OCI-M2 (cell line): Measurements from ENCODE around the gene ZNF100.
"Not testable (repeated sequence)": the region's sequence is repeated elsewhere in the genome, so short reads cannot be mapped to it uniquely, and the experiment has no call there.

Source experiments
- DNase-seq: peaks from one replicate; lab custom pipeline; 2025; ENCODE audit not compliant: unreplicated experiment; lab: John Stamatoyannopoulos, UW

ZNF100 gene

DNA sequence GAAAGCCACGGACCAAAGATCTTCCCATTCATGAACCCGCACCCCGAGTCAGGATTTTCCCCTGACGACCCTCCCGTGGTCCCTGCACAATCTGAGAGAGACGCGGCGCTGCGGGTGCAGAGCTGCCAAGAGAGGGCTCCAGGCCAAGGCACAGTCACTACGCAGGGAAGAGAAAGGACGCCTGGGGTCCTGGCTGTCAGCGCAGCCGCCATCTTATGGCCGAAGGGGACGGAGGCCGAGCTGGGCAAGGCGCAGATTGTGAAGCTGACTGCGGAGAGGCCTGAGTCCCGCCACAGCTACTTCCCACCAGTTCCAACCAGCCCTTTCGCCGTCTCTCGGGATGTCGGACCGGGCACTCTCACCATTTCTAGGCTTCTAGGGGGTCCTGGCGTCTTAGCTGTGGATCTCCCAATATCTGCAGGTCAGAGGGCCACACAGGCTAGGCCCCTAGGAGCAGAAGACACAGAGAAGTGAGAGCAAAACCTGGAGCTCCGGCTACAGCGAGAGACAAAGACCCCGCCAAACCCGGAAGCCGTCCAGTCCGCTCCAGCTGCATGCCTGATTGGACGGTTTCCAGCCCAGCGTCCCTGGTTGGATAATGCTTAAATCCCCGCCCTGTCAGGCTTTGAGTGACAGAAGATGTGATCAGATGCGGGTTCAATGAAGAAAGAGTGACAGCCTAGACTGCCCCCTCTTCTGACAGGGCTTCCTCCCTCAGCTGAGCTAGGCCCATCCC lies at the start of gene ZNF100:
TSS of gene ZNF100 (minus strand) at position 515 of the 736 bp plus-strand sequence. CDS start at position 365, 150 bp downstream.
- peak; percentile 59 for DNase-seq

DNA sequence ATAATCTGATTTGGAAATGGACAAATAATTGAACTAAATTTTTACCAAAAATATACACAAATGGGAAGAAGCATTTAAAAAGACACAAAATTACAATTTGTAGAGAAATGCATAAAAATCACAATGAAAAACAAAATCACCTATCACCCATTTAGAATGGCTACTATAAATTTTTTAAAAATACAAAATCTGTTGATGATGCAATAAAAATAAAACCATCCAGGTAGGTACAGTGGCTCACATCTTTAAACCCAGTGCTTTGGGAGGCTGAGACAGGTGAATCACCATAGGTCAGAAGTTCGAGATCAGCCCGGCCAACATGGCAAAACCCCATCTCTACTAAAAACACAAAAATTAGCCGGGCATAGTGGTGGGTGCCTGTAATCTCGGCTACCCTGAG lies 45.1 kb upstream of the ZNF100 start:
- no peak for DNase-seq

DNA sequence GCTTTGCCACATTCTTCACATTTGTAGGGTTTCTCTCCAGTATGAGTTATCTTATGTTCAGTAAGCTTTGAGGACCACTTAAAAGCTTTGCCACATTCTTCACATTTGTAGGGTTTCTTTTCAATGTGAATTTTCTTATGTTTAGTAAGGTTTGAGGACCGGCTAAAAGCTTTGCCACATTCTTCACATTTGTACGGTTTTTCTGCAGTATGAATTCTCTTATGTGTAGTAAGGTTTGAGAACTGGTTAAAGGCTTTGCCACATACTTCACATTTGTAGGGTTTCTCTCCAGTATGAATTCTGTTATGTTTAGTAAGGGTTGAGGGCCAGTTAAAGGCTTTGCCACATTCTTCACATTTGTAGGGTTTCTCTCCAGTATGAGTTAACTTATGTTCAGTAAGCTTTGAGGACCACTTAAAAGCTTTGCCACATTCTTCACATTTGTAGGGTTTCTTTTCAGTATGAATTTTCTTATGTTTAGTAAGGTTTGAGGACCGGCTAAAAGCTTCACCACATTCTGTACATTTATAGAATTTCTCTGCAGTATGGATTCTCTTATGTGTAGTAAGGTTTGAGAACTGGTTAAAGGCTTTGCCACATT lies 41.1 kb upstream of the ZNF100 start:
- DNase-seq: not testable (repeated sequence)

- no peak for DNase-seq
Observed at GRCh38 chr19:21789466-21790085, 22.2 kb upstream of the ZNF100 start.

- DNase-seq: no peak
Observed at GRCh38 chr19:21786936-21787335, 19.6 kb upstream of the ZNF100 start.

- DNase-seq: not testable (repeated sequence)
Observed at GRCh38 chr19:21775792-21776191, 8.4 kb upstream of the ZNF100 start.

DNA sequence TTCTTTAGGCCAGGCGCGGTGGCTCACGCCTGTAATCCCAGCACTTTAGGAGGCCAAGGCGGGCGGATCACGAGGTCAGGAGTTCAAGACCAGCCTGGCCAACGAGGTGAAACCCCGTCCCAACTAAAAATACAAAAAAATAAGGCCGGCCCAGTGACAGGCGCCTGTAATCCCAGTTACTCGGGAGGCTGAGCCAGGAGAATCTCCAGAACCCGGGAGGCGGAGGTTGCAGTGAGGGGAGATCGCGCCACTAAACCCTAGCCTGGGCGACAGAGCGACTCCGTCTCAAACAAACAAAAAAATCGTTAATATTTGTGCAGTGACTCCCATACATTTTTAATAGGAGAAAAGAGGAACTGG lies 694 bp downstream of the ZNF100 start:
- not testable (repeated sequence) for DNase-seq

DNA sequence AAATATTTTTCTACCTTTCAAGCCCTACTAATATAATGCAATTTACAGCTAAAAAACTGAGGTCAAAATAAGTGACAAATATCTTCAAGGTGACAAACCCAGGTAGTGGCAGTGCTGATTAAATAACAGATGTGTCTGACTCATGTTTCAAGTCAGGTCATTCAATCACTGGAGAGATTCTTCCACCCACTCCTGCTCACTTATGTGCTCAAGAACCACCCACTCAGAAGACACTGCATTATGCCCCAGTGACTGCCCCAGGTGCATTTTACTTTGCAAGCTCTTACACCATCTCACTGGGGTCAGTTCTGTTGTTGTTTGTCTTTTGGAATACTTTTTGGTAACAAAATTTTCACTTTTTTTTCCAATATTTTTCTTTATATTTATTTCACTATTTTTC lies 2.2 kb downstream of the ZNF100 start:
- no peak for DNase-seq

GRCh38 chr19:21761547-21761946 lies 5.8 kb downstream of the ZNF100 start:
- DNase-seq: not testable (repeated sequence)

- DNase-seq: no peak
Observed at GRCh38 chr19:21758296-21758695, 9.1 kb downstream of the ZNF100 start.

- not testable (repeated sequence) for DNase-seq
Observed at GRCh38 chr19:21755555-21755954, 11.8 kb downstream of the ZNF100 start.

GRCh38 chr19:21751384-21751783 lies 16.0 kb downstream of the ZNF100 start:
- DNase-seq: no peak

DNA sequence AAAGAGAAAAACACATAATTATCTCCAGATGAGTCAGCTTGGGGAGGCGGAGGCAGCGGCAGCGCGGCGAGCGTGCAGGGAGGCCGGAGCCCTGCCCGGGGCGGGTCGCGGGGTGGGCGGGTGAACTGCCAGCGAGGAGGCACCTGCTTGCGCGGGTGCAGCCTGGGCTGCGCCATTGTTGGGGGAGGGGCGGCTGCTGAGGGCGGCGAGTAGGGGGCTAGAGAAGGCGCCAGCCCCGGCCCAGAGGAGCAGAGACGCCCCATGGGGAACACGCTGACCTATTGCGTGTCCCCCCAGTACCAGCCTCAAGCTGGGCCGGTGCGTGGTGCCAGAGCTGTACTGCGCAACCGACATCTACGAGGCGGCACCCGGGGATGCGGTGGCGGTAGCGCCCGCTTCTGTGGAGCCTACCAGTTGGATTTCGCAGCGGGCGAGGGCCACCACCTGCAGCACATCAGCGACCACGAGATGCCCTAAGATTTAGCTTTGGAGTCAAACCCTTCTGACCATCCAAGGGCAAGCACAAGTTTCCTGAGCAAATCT lies 16.7 kb downstream of the ZNF100 start:
- no peak for DNase-seq

DNA sequence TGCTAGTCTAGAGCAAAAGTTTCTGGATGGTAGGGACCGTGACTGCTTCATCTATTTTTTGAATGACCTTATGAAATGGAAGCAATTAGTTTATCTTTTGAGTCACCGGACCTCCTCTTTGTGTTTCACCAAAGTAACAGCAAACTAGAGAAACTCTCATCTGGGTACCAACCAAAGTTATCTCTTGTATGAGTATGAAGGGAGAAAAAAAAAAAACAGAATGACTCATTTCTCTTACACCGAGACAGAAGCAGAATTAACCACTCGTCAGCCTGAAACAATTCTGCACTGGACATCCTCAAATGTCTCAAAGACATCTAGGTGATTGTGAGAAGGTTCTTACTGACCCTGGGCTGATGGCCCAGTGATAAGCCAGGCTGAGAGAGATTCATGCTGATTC lies 18.3 kb downstream of the ZNF100 start:
- no peak for DNase-seq

DNA sequence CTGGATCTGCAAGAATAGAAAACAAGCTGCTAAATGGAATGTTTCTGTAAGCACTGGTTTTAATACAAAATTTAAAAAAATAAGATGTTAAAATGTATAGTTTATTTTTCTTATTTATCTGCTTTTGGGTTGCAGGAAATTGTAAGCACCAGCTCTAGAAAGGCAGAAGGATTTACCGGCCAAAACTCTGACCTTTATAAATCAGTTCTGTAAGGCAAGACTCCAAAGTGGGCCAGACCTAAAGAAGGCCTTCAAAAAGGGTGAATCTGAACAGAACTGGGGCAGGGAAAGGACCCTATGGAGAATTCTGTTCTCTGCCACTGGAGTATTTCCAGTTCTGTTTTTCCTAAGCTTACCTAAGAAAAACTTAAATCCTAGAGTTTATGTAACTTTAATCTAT lies 19.3 kb downstream of the ZNF100 start:
- DNase-seq: no peak

DNA sequence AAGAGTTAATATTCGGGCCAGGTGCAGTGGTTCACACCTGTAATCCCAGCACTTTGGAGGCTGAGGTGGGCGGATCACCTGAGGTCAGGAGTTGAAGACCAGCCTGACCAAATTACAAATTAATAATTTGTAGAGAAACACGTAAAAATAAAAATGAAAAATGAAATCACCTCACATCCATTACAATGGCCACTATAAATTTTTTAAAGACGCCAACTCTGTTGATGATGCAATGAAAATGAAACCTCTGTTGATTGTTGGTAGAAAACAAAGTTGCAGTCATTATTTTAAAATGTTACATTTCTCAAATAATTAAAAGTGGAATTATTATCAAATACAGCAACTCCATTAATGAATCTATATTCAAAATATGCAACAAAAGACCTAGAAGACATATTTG lies 26.8 kb downstream of the ZNF100 start:
- no peak for DNase-seq

- DNase-seq: not testable (repeated sequence)
Observed at GRCh38 chr19:21726942-21727747, 40.2 kb downstream of the ZNF100 start.

- no peak for DNase-seq
Observed at GRCh38 chr19:21713761-21714160, 53.6 kb downstream of the ZNF100 start.

- no peak for DNase-seq
Observed at GRCh38 chr19:21709464-21709863, 57.9 kb downstream of the ZNF100 start.

DNA sequence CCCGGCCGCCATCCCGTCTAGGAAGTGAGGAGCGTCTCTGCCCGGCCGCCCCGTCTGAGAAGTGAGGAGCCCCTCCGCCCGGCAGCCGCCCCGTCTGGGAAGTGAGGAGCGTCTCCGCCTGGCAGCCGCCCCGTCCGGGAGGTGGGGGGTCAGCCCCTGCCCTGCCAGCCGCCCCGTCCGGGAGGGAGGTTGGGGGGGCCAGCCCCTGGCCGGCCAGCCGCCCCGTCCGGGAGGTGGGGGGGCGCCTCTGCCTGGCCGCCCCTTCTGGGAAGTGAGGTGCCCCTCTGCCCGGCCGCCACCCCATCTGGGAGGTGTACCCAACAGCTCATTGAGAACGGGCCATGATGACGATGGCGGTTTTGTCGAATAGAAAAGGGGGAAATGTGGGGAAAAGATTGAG lies 59.5 kb downstream of the ZNF100 start:
- DNase-seq: not testable (repeated sequence)

DNA sequence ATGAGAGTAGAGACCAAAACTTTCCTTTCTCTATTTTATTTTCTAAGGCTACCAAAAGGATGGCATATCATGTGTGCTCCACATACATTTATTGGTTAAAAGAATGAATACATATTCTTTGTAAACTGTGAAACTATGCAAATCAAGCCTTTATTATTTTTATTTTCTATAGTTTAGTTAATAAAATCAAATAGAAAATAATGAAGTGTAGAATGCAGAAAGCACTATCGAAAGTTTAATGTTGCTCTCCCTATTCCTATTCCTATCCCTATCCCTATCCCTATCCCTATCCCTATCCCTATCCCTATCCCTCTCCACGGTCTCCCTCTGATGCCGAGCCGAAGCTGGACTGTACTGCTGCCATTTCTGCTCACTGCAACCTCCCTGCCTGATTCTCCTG lies 60.3 kb downstream of the ZNF100 start:
- no peak for DNase-seq
